Measurements from ENCODE around the gene MMP17. TPM values are rescaled to one million over a fixed set of nuclear protein-coding genes. Genes with fewer than 3 reads are reported as not detected.

Gene MMP17
- total and polyA plus RNA-seq, 2 of the 4 experiments (the other 2 are of a cell fraction), result 1.4 to 11.8 TPM

DNA sequence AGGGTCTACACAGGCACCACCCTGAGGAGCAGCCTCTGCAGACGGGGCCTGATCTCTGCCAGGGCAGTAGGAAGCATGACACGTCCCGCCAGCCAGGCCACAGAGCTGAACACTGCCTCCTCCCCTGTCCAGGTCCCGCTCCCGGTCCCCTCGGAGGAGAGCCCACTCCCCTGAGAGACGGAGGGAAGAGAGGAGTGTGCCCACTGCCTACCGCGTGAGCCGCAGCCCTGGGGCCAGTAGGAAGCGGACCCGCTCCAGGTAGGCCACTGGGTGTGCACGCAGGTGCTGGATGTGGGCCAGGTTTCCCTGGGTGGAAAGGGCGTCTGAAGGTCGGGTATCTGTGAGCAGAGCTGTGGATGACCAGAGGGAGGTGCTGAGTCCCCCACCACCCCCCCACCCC, 41.9 kb upstream of the MMP17 start:
- 100% methylated on average over 4 of the region's 15 CpGs; no CpG with 5 or more reads in 1 of the 2 experiments for WGBS, 2 experiments (ENCODE audit: extremely low coverage in 2 of 2, insufficient read length in 1 of 2)
- dilution Hi-C loops (cut with HindIII; ENCODE audit: low sequenced_read_pairs, unreplicated experiment), result no loop called here
- CTCF ChIA-PET, result no interaction called here

More for the DNA sequence above, 41.9 kb upstream of the MMP17 start:
- H3K36me3 ChIP-seq (ENCODE audit: control insufficient read depth, insufficient read depth, low read length), result peaks cover 38% of the 10 kb centered on the region
- H4K5ac ChIP-seq (ENCODE audit: low read depth, low read length), result no peak overlapping the region
- no peak overlapping the region for H2BK20ac ChIP-seq (ENCODE audit: low read depth, low read length)
- intact Hi-C loops (cut with micrococcal nuclease), result no loop called here
- H3K23ac ChIP-seq (ENCODE audit: low read depth, low read length), result no peak overlapping the region
- no peak overlapping the region for H2BK15ac ChIP-seq (ENCODE audit: low read depth, low read length)
- H3K4ac ChIP-seq (ENCODE audit: low read depth, low read length), result no peak overlapping the region; the same call in 1 of the 2 replicates
- no peak overlapping the region for H3K4me3 ChIP-seq (ENCODE audit: insufficient read depth, low read depth, low read length)
- H4K8ac ChIP-seq (ENCODE audit: low read depth in 2 of 2, low read length in 2 of 2), result no peak overlapping the region
- peaks cover 7% of the 10 kb centered on the region for H3K9me1 ChIP-seq (ENCODE audit: insufficient read depth, low read length)
- no peaks in the 10 kb centered on the region for H3K9me3 ChIP-seq (ENCODE audit: control insufficient read depth, insufficient read depth, low read length)
- no TSS peak for BruUV-seq (replicated peaks)
- no peak for DNase-seq
- H3K4me1 ChIP-seq (ENCODE audit: control insufficient read depth, insufficient read depth, low read length), result peaks cover 5% of the 10 kb centered on the region; the same call in 1 of the 2 replicates
- no peak overlapping the region for H3K27ac ChIP-seq (ENCODE audit: insufficient read depth, low read length)
- no peak overlapping the region for H2AK9ac ChIP-seq (replicated peaks; ENCODE audit: low read depth, low read length, poor library complexity)
- in situ Hi-C loops (cut with MboI; ENCODE audit: low sequenced_read_pairs), result no loop called here
- no peak overlapping the region for H2AK5ac ChIP-seq (ENCODE audit: low read depth, low read length)
- peaks cover 7 to 32% of the 10 kb centered on the region in 2 experiments; a peak in 2 of 4 replicates for H3K79me1 ChIP-seq (ENCODE audit: low read depth in 1 of 2, low read length in 2 of 2)
- peaks cover 5% of the 10 kb centered on the region; the same call in 1 of the 2 replicates for H4K20me1 ChIP-seq (ENCODE audit: insufficient read depth, low read length)
- no peak overlapping the region for H2AFZ ChIP-seq (replicated peaks; ENCODE audit: low read length, poor library complexity)
- no peaks in the 10 kb centered on the region for H3K27me3 ChIP-seq (ENCODE audit: control insufficient read depth, insufficient read depth, low read length)
- H2BK5ac ChIP-seq (ENCODE audit: low read depth, low read length, poor library complexity, severe bottlenecking), result no peak overlapping the region
- ATAC-seq (ENCODE audit: low read depth), result no peak
- no peak overlapping the region for H3K18ac ChIP-seq (ENCODE audit: low read depth, low read length)
- no peak overlapping the region; the same call in 1 of the 2 replicates for H4K91ac ChIP-seq (ENCODE audit: insufficient read depth, low read depth, low read length)
- H3K14ac ChIP-seq (replicated peaks; ENCODE audit: low read depth, low read length), result no peak overlapping the region
- POLR2A ChIA-PET (ENCODE audit: unreplicated experiment), result no interaction called here
- TF ChIP-seq CEBPB (IDR thresholded peaks at IDR 0.05; ENCODE audit: low read depth, low read length) (no peak), NFE2L2 (IDR thresholded peaks at IDR 0.05; ENCODE audit: low read depth, low read length) (no peak), MAZ (IDR thresholded peaks at IDR 0.05; ENCODE audit: borderline replicate concordance, low read depth, low read length) (no peak), MAFK (IDR thresholded peaks at IDR 0.05; ENCODE audit: low read depth, low read length) (no peak), RCOR1 (IDR thresholded peaks at IDR 0.05; ENCODE audit: insufficient replicate concordance, low read length) (no peak), RFX5 (IDR thresholded peaks at IDR 0.05; ENCODE audit: low read depth, low read length) (no peak), FOS (IDR thresholded peaks at IDR 0.05; ENCODE audit: low read depth, low read length) (no peak), BHLHE40 (IDR thresholded peaks at IDR 0.05; ENCODE audit: low read depth, low read length) (no peak), MXI1 (IDR thresholded peaks at IDR 0.05; ENCODE audit: borderline replicate concordance, low read depth, low read length) (no peak), CHD1 (IDR thresholded peaks at IDR 0.05; ENCODE audit: low read depth, low read length) (no peak), SMC3 (IDR thresholded peaks at IDR 0.05; ENCODE audit: low read depth, low read length) (no peak), RAD21 (IDR thresholded peaks at IDR 0.05; ENCODE audit: low read length) (no peak), POLR2A (IDR thresholded peaks at IDR 0.05; ENCODE audit: low read depth, low read length) (no peak)
- TF ChIP-seq, protein P1, sequence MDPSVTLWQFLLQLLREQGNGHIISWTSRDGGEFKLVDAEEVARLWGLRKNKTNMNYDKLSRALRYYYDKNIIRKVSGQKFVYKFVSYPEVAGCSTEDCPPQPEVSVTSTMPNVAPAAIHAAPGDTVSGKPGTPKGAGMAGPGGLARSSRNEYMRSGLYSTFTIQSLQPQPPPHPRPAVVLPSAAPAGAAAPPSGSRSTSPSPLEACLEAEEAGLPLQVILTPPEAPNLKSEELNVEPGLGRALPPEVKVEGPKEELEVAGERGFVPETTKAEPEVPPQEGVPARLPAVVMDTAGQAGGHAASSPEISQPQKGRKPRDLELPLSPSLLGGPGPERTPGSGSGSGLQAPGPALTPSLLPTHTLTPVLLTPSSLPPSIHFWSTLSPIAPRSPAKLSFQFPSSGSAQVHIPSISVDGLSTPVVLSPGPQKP (IDR thresholded peaks at IDR 0.05; ENCODE audit: borderline replicate concordance, low read depth, low read length), result no peak
- TF ChIP-seq, protein P2, sequence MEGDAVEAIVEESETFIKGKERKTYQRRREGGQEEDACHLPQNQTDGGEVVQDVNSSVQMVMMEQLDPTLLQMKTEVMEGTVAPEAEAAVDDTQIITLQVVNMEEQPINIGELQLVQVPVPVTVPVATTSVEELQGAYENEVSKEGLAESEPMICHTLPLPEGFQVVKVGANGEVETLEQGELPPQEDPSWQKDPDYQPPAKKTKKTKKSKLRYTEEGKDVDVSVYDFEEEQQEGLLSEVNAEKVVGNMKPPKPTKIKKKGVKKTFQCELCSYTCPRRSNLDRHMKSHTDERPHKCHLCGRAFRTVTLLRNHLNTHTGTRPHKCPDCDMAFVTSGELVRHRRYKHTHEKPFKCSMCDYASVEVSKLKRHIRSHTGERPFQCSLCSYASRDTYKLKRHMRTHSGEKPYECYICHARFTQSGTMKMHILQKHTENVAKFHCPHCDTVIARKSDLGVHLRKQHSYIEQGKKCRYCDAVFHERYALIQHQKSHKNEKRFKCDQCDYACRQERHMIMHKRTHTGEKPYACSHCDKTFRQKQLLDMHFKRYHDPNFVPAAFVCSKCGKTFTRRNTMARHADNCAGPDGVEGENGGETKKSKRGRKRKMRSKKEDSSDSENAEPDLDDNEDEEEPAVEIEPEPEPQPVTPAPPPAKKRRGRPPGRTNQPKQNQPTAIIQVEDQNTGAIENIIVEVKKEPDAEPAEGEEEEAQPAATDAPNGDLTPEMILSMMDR (conservative IDR thresholded peaks at IDR 0.05; ENCODE audit: low read depth, low read length), result no peak
- TF ChIP-seq, protein P3, sequence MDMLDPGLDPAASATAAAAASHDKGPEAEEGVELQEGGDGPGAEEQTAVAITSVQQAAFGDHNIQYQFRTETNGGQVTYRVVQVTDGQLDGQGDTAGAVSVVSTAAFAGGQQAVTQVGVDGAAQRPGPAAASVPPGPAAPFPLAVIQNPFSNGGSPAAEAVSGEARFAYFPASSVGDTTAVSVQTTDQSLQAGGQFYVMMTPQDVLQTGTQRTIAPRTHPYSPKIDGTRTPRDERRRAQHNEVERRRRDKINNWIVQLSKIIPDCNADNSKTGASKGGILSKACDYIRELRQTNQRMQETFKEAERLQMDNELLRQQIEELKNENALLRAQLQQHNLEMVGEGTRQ (IDR thresholded peaks at IDR 0.05; ENCODE audit: low read depth, low read length), result no peak
- H3K56ac ChIP-seq (ENCODE audit: extremely low read depth, insufficient read depth, low read length), result no peak overlapping the region
- H2BK120ac ChIP-seq (ENCODE audit: low read depth, low read length), result no peak overlapping the region
- H3K9ac ChIP-seq (ENCODE audit: low read depth, low read length), result no peak overlapping the region
- no peak overlapping the region for H3K4me2 ChIP-seq (ENCODE audit: low read depth, low read length)
